HL-60/S4 (cell line): ENCODE results near the gene BCL2L12.
"Not testable (repeated sequence)": the region's sequence is repeated elsewhere in the genome, so short reads cannot be mapped to it uniquely, and the experiment has no call there.

Experiments used
- in situ Hi-C: fragments of 300-500 bp; cut with MboI; formaldehyde crosslinking; loops from 2 replicates; pipeline ENCODE4 v1.14.3; 2022; ENCODE audit warnings: low sequenced_read_pairs

The BCL2L12 gene

DNA sequence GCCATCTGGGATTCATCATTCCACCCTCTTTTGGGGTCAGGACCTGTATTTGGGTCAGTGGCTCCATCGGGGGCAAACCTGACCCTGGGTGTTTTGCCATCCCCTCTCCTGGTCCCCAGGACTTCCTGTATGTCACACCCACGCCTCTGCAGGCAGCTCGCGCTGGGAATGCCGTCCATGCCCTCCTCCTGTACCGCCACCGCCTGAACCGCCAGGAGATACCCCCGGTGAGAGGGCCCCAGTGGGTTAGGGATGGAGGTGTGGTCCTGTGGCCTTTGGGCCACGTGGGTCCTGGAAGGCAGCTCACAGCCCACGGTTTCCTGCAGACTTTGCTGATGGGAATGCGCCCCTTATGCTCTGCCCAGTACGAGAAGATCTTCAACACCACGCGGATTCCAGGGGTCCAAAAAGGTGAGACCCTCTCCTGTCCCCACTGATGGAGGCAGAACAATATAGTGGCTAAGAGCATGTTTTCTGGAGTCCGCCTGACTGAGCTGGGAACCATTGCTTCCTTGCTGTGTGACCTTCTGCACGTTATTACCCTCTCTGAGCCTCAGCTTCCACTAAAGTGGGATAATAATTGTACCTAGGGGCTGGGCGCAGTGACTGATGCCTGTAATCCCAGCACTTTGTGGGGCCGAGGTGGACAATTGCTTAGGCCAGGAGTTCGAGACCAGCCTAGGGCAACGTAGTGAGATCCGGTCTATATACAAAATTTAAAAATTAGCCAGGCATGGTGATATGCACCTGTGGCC is 39.3 kb downstream of the BCL2L12 start:
- in situ Hi-C loops, result no loop called here

GRCh38 chr19:49705919-49706318 is 40.2 kb downstream of the BCL2L12 start:
- in situ Hi-C loops, result no loop called here

- in situ Hi-C loops, result no loop called here
These were observed 44.7 kb downstream of the BCL2L12 start for GRCh38 chr19:49710372-49710951.

- in situ Hi-C loops, result no loop called here
These were observed 46.7 kb downstream of the BCL2L12 start for GRCh38 chr19:49712397-49712859.

- in situ Hi-C loops, result no loop called here
These were observed 47.6 kb downstream of the BCL2L12 start for GRCh38 chr19:49713236-49713845.

GRCh38 chr19:49716154-49716553 is 50.4 kb downstream of the BCL2L12 start:
- in situ Hi-C loops, result no loop called here

DNA sequence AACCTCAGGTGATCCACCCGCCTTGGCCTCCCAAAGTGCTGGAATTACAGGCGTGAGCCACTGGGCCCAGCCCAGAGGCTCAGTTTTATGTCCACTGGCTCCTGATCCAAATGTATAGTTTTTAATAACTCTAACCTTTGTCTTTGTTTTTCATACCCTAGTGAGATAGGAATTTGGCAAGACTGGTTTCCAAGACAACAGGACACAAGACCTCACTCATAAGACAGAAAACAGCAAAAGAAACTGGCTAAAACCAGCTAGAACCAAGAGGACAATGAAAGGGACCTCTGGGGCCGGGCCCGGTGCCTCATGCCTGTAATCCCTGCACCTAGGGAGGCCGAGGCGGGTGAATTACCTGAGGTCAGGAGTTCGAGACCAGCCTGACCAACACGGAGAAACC is 52.8 kb downstream of the BCL2L12 start:
- in situ Hi-C loops, result no loop called here

DNA sequence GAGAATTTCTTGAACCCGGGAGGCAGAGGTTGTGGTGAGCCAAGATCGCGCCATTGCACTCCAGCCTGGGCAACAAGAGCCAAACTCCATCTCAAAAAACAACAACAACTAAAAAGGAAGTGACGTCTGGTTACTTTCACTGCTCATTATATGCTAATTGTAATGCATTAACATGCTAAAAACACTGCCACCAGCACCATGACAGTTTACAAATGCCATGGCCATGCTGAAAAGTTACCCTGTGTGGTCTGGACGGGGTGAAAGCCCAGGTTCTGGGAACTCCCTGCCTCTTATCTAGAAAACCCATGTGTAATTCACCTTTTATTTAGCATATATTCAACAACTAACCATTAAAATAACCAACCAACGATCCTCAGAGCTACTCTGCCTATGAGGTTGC is 53.3 kb downstream of the BCL2L12 start:
- in situ Hi-C loops, result no loop called here

- in situ Hi-C loops, result not testable (repeated sequence)
These were observed 53.7 kb downstream of the BCL2L12 start for GRCh38 chr19:49719420-49719819.
